HG03520 (cell line): ENCODE measurements around the gene MTM1.

Experiments
- ATAC-seq: cut with Tn5 transposase; IDR thresholded peaks from one replicate; pipeline ENCODE4 v1.9.1; 2021; ENCODE audit warnings: mild to moderate bottlenecking, moderate library complexity; ENCODE audit not compliant: unreplicated experiment

MTM1 gene

DNA sequence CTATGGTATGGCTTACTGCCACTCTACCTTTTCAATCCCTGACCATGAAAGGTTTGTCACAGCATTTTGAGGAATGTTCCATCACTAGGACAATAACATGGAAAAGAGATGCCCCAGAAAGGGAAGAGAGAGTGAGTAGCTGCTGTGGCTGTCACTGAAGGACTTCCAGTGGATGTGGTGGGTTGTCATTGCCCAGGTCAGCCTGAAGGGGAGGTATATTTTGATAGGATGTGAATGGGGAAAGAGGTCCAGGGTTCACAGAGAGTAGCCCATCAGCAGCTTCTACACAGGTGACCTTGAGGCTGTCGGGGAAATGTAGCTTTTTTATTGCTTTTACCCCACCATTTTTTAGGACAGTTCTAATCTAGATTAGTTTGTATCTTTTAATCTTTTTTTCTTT lies 30.8 kb downstream of the MTM1 start:
- no peak for ATAC-seq

- ATAC-seq = no peak
Observed at GRCh38 chrX:150602296-150602695, 33.9 kb downstream of the MTM1 start.

- no peak for ATAC-seq
Observed at GRCh38 chrX:150602743-150603142, 34.3 kb downstream of the MTM1 start.

GRCh38 chrX:150605603-150606002 lies 37.2 kb downstream of the MTM1 start:
- no peak for ATAC-seq

DNA sequence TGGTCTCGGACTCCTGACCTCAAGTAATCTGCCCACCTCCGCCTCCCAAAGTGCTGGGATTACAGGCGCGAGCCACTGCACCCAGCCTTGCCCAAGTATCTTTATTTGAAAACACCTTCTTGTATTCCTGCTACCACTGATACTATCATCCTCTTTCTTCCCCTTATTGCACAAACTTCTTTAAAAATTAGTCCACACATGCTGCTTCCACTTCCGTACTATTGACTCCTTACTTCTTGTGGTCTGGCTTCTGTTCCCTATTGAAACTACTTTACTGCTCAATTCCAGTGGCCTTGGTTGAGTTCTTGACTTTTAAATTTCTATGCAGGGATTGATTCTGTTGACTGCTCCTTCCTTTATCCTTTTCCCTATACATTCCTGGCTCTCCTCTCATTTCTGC lies 38.8 kb downstream of the MTM1 start:
- ATAC-seq = no peak

GRCh38 chrX:150610043-150610442 lies 41.6 kb downstream of the MTM1 start:
- ATAC-seq = no peak

GRCh38 chrX:150610446-150610845 lies 42.0 kb downstream of the MTM1 start:
- no peak for ATAC-seq

GRCh38 chrX:150615356-150615755 lies 46.9 kb downstream of the MTM1 start:
- ATAC-seq = no peak

DNA sequence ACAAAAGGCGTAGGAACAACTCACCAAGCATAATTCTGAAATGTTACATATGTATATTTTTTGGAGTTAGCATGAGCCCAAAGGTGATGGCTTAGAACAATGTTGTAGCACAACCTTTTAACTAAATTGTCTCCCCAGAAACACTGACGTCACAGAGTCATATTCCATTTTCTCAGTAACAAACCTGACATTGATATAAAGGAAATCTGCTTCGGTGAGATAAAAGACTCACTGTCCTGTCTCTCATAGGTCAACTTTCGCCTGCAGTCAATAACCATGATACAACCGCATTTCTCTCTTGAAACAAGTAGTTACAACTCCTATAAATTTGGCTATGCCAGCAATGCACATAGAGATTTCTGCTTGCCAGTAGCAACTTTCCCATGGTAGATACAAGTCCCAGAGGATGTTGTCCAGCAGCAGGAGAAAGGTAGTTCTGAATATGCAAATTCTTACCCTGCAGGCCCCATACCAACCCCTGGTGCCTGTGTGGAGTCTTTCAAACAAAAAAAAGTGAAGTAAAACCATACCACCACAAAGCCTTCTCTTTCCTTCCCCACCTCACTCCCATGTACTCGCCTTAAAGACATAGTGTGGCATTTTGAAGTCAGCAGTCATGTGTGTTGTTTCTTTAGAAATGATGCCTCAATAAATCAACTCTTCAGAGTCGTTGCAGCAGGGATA lies 47.9 kb downstream of the MTM1 start:
- no peak for ATAC-seq

DNA sequence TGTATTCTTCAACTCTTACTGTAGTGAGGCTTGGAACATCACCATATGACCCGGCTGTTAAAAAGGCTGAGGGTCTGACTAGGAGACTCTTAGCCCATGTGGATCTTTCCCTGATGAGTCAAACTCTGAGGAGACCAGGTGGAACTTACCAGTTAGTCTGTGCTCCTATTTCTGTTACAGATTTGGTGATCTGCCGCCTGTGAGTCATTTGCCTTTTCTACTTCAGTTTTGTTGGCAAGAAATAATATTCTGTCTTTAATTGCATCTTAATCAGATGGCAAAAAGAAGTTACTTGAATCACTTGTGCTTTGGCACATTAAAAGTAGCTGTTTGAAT lies 48.4 kb downstream of the MTM1 start:
- no peak for ATAC-seq

DNA sequence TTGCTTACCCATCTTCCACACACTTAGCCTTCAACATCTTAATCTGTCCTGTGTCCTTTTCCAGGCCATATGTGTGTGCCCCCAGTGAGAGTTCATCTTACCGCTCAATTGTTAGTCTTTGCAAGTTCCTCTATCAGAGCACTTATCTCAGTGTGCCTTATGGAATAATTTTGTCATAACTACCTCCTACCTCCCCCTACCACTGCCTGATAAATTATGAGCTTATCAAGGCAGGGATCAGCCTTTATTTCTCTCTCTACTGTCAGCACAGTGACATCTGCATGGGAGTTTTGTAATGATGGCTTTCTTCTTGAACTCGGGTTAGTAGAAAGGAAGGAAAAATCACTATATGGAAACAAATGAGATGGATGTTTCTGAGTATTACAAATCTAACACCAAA lies 53.2 kb downstream of the MTM1 start:
- no peak for ATAC-seq

DNA sequence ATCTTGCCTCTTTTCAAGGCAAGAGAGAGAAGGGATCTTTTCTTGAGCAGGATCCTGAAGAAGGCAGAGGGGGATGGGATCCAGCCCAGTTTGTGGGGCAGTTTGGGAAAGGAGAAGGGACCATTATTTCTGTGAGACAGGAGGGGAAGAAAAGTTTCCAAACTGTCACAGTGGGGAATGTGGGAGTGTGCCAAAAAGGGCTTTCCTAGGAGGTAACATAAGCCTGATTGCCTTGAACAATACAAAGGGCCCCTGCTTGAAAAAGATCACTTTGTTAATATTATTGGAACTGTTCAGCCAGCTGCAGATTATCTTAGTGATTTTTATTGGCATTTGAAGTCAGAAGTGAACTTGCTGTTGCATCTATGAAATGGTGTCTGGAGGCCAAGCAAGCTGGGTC lies 55.2 kb downstream of the MTM1 start:
- no peak for ATAC-seq

- ATAC-seq = no peak
Observed at GRCh38 chrX:150625097-150625496, 56.7 kb downstream of the MTM1 start.

- ATAC-seq = no peak
Observed at GRCh38 chrX:150625875-150626274, 57.5 kb downstream of the MTM1 start.

- peak; percentile 70 for ATAC-seq
Observed at GRCh38 chrX:150627957-150628356, 59.5 kb downstream of the MTM1 start.

DNA sequence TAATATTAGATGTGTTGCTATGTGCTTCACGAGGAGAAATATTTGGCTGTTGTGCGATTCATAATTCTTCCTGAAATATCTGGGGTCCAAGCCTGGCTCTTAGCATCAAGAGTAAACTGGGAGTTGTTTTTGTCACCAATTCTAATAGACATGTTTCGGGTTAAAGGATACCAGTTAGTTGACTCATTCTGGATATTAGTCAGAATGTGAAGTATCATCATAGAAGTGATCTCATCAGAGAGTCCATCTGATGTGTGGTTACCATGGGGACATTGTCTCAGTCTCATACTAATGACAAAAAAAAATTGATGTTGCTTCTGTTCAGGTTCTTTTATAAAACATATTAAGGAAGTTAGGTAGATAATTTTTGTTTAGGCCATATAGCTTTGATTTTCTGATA lies 67.5 kb downstream of the MTM1 start:
- peak; percentile 96 for ATAC-seq

DNA sequence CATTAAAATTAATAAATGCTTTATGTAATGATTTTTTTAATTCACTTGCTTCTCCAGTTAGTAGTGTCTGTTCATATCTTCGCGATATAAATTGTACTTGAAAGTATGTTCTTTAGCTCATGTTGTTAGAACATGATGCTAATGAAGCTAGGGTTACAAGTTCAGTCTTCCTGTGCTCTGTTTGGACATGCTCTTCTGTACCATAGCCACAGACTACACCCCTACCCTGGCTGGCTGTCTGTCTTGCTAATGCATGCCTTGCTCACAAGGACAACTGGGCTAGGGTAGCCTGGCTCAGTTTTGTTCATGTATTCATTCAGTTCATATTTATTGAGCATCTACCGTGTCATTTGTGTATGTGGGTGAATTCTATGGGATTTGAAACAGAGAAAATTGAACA lies 74.0 kb downstream of the MTM1 start:
- no peak for ATAC-seq

- no peak for ATAC-seq
Observed at GRCh38 chrX:150643271-150643670, 74.8 kb downstream of the MTM1 start.

DNA sequence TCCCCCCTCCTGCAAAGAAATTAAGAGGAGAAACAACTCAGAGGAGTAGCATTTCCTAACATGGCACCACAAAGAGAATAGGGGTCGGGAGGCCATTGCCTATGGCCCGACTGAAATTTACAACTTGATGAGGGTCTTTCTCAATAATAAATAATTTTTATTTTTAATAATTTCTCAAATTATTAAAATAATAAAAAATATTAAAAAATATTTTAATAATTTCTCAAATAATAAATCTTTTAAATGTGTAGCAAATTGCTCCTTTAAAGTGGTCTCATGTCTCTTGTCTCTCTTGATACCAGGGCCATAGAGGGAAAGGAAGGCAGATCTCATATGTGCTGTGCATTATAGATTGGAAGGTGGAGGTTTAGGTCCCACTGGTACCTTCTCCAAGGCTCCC lies 75.5 kb downstream of the MTM1 start:
- no peak for ATAC-seq

- ATAC-seq = no peak
Observed at GRCh38 chrX:150644422-150644821, 76.0 kb downstream of the MTM1 start.

DNA sequence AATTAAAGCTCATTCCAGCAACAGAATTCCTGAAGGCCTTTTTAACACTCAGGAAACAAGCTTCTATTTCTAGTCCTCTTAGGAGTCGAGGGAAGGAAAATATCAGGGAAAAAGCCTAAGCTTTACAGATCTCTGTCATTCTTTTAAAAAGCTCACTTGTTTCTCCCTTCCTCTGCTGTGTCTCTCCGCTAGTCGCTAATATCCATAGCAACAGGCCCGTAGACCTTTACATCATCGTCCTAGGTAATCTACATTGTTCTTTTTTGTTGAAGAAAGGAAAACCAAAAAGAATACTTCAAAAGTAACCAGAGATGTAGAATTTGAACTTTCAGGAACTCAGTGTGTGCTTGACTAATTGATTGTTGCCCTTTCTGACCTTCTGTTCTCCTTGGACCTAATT lies 78.9 kb downstream of the MTM1 start:
- no peak for ATAC-seq

DNA sequence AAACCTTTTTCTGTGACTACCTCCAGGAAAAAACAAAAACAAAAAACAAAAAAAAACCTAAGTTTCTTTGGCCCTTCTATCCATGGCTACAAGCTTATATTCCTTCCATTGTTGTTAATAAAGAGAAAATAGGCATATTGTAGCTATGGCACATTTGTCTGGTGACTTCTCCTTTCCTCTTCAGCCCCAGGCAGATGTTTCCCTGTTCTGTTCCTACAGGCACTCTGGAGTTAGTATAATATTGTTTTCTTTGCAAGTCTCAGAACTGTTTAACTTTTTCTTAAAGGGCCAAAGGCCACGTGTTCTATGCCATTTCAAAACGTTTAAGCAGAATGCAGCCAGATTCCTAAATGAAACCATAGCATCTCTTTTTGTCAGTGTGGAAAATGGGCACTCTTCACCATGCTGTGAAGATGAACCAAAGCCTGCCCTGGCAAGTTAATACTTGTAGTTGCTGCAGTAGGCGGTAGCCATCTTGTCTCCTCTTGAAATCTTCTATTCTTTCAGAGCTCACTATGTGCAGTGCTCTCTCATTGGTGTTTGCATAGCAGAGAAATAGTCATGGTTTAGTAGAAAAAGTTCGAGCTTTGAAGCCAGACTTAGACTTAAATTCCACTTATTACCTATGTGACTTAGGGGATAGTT lies 80.0 kb downstream of the MTM1 start:
- no peak for ATAC-seq
